HG03060 (cell line): ENCODE data around the gene MAML2.

Experiments
- ATAC-seq: cut with Tn5 transposase; IDR thresholded peaks from one replicate; pipeline ENCODE4 v1.9.1; 2021; ENCODE audit warnings: low read depth, moderate number of reproducible peaks; ENCODE audit not compliant: unreplicated experiment

MAML2 gene

GRCh38 chr11:96055706-96056387 is 287.1 kb downstream of the MAML2 start:
- ATAC-seq, result no peak

GRCh38 chr11:96054870-96055705 is 287.9 kb downstream of the MAML2 start:
- ATAC-seq, result no peak

DNA sequence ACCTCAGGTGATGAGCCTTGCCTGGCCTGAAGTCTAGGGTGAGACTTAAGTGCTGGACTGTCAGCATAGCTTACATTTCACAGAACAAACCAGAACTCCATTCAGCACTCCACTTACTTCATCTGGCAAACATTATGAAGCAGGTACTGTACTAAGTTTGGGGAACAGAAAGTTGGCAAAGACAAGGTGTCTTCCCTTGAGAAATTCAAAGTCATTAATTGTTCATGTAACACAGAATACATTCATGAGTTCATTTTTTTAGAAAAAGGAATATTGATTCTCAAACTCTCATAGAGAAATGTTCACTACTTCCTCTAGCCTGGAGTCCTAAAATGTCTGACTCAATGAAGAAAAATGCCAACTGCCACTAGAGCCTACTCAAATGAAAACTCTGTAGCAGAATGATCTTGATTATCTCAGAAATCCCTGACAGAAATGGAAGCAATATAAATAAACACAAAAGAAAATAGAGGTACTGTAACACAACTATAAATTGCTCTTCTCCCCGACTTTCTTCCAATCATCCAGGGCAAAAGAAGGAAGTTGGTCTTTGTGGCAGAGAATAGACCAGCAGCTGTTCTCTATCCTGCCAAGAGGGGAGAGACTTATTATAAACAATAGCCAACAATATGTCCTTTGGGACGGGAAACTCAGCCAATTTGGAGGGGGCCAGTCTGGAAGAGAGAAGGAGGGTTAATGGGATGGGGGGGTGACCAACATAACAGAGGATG is 289.9 kb downstream of the MAML2 start:
- peak; percentile 25 for ATAC-seq

DNA sequence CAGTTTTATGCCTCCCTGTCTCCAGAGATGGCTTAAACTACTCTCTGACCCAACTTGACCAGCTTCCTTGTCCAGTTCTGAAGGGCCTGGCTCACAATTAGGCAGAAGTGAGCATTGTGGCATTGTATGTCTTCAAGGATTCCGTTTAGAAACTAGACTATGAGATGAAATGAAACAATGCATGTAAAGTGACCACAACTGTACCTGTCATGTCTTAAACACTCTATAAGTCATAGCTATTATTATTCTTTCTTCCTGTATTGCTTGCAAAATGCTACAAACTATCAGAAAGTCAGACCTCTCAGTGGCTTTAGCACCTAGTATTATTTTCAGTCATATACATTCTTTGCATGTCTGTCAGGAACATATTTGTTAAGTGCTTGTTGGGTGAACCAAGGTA is 291.2 kb downstream of the MAML2 start:
- peak; percentile 91 for ATAC-seq

GRCh38 chr11:96050435-96051182 is 292.4 kb downstream of the MAML2 start:
- ATAC-seq, result no peak

- no peak for ATAC-seq
Observed at GRCh38 chr11:96049426-96049825, 293.6 kb downstream of the MAML2 start.

DNA sequence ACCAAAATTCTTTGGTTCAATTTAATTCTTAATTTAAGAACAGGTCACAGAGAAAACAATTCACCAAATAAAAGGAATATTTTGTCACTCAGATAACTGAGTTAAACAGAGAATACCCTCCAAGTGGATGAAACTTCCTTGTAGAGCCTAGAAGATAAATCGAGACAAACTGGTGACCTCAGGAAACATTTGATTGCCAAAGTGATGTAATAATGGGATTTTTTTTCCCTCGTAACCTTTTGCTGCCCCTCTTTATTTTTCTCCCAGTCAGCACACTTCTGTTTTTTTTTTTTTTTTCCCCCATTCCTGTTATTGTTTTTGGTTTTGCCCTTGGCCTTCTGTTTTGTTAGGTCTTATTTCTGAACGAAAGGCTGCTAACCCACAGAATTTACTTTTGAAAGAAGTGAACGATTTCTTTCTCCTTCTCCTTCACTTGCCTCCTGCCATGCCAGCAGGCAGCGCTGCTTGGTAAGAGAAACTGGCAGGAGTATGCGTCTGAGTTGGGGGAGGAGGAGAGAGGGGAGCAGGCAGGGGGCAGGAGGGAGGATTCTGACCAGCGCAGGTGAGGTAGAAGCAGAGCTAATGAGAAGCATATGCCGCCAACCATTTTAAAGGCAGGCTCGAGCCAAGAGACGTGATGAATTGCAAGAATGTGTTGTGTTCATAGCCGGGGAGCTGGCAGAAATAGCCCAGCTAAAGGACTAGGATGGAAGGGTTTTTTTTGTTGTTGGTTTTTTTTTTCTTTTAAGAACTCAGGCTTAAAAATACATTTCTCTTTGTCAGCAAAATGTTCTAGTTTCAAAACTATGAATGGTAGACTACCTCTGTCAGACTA is 297.2 kb downstream of the MAML2 start:
- ATAC-seq, result no peak

DNA sequence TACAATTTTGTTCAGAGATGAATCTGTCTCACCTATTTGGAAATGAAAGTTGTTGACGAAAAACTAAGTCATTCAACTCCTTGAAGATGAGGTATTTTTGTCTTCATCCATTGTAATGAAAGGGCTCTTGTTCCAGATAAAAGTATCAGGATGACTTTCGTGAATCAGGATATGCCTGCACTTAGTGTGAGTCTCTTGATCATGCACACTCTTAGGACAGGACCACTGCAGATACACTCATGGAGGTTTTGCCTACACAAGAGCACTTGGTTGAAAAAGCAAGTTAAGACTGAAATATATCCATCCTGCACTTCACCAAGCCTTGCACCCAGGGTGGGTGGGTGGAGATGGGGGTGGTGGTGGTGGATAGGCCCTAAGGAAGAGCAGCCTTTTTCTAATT is 298.2 kb downstream of the MAML2 start:
- ATAC-seq, result no peak

DNA sequence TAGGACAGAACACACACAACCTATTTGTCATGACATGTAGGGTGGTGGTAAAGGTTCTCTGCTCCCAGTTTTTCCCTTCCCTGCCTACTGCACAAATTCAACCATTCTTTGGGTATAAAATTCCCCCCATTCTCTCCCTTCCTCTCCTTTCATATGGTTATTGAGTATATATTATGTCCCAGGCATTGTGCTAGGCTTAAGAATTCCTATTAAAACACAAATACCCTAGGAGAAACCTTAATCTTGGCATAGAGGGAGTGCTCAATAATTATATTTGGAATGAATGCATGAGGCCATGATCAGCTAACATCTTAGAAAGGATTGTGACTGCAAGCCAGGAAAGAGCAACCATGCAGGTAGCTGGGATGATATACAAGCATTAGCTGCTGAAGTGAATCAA is 298.7 kb downstream of the MAML2 start:
- no peak for ATAC-seq

- ATAC-seq, result no peak
Observed at GRCh38 chr11:96043291-96043690, 299.7 kb downstream of the MAML2 start.

- ATAC-seq, result no peak
Observed at GRCh38 chr11:96038046-96038445, 304.9 kb downstream of the MAML2 start.

DNA sequence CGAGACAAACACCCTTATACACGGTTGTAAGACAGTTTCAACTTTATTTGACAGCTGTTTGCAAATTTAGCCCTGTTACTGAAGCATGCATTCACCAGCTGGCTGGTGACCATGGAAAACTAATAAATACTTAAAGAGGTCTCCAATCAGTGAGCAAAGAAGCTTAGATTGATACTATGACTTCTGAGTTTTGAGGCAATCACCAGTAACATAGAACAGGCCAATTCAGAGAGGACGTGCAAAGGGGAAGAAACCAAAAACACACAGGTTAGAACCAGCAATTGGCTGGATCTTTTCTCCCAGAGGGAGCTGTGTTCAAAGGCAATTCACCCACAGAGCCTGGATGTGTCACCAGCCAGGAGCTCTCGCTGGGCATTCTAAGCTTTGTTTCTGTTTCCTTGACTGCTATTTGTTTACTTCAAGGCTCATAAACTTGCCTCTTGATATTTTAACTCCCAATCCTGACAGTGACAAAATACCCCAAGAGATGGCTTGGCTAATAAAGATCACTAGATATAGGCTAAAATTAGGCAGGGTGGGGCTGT is 305.5 kb downstream of the MAML2 start:
- ATAC-seq, result no peak

DNA sequence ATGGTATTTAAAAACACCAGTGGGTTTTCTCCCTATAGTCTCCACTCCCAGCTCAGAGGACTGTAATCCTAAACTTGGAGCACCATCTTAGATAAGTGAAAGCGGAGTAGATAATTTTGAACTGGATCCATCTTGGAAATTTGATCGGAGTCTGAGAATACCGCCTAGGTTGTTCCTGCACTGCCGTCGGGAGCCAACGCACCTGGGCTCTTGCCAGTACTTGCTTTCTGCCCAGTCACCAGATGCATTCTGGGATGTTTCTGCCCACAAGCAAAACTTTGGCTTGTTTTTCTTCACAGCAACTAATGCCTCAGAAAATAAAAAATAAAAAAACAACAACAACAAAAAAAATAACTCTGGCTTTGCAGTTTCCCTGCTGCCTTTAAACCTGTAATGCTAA is 306.1 kb downstream of the MAML2 start:
- no peak for ATAC-seq

DNA sequence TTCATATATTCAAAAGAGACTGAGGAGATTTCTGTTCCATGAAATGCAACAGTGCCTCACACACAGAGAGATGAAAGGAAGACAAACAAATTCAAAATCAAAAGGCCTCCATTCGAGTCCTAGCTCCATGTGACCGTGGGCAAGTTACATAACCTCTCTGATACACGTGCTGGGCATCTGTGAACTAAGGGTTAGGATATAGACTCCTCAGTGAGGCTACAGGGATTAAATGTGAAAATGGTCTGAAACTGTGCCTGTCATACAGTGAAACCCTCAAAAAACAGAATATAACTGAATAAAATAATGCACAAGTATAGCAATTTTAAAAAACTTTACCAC is 307.3 kb downstream of the MAML2 start:
- ATAC-seq, result no peak

DNA sequence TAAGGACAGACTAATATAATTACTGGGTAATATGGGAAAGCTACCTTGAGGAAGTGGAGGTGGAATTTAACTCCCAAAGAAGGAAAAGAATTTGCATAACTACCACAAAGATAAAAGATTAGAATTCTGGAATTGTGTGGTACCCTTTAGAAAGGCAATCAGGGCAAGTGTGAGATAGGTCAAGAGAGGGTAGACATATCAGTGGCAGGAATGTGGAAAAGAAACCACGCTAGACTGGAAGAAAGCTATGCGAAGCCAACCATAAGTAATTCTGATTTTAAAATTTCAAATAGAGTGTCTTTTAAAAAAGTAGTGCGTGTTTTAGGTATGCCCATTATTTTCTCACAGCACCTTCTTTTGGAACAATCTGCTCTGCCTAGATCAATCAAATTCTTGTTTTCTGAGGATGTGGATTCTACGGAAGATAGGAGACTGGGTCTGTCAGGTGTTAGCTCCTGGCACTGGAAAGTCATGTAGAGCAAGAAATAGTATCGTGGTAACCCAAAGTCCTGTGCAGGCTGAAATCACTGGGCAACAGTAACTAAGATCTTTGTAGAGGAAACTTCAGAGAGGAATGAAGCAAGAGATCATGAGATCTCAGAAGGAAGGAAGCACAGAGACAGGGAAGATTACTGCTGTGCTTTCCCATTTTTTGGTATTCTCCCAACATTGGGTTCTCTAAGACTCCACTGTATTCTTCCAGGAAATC is 307.8 kb downstream of the MAML2 start:
- no peak for ATAC-seq

DNA sequence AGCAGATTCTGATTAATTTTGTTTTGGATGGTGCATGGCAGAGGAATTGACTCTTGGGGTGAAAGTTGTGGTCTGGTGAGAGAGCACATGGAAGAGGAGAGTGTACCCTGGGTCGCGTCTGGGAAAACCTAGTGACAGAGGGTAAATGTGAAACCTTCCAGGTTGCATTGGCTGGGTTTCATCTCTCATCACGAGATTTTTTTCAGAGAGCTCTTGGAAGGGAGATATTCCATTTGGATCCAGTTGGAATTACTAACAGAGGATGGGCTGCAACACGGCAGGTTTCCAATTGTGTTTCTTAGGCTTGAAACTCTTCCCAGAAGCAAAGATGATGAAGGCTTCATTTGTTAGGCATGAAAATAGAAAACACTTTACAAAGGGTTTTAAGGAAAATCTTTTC is 309.4 kb downstream of the MAML2 start:
- ATAC-seq, result no peak

GRCh38 chr11:96033095-96033494 is 309.9 kb downstream of the MAML2 start:
- no peak for ATAC-seq

DNA sequence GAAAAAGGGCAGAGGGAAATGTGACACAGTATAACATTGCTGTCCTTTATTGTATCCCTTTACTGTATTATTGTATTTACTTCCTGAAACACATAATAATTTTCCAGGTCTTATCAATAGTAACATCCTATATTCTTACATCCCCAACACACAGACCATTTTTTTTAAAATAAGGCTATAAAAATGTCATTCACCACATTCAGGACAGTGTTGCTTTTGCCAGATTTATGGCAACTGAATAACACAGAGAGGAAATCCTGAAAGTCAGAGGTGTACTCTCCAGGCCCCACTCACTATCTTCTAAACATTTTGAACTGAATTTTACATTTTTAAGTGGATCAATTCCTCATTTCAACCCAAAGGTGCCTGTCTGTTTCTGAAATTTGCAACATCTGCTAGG is 314.2 kb downstream of the MAML2 start:
- ATAC-seq, result no peak

GRCh38 chr11:96027021-96027420 is 316.0 kb downstream of the MAML2 start:
- ATAC-seq, result no peak
